ENCODE results near the gene ABHD17C. TPM values are rescaled to one million over a fixed set of nuclear protein-coding genes. Genes with fewer than 3 reads are reported as not detected.

ABHD17C gene
- total RNA-seq, 1 experiment from 2014 or later, result 10.3 TPM

GRCh38 chr15:80745888-80746287 lies 50.8 kb downstream of the ABHD17C start:
- Histone ChIP-seq H3K9me2 (replicated peaks; ENCODE audit: low read length) (no peaks in the 10 kb centered on the region), H2AFZ (ENCODE audit: low read length) (no peak overlapping the region), H3K27ac (ENCODE audit: low read length) (peak overlapping the region; percentile 91), H3K4me1 (ENCODE audit: insufficient read depth, low read length) (peaks cover 56% of the 10 kb centered on the region), H3K9me3 (ENCODE audit: low read length) (no peaks in the 10 kb centered on the region), H3K9ac (ENCODE audit: low read length) (peak overlapping the region; percentile 70; the same call in 1 of the 2 replicates), H3K4me2 (ENCODE audit: low read length) (no peak overlapping the region), H3K27me3 (ENCODE audit: low read length) (no peaks in the 10 kb centered on the region), H3K4me3 (ENCODE audit: low read length) (no peak overlapping the region), H3K79me2 (ENCODE audit: low read length) (peaks cover 80% of the 10 kb centered on the region), H3F3A (ENCODE audit: low read length, unreplicated experiment) (no peaks in the 10 kb centered on the region), H3K36me3 (ENCODE audit: low read depth, low read length) (peaks cover 3% of the 10 kb centered on the region; the same call in 1 of the 2 replicates), H4K20me1 (ENCODE audit: low read length) (no peaks in the 10 kb centered on the region)
- DNase-seq (no peak), ATAC-seq (no peak)
- no TSS peak for BruUV-seq (replicated peaks)
- CTCF ChIA-PET, result no interaction called here
- intact Hi-C loops (cut with micrococcal nuclease), result loop anchor here (10.0 kb wide), 1 partner anchor 161 kb away; no protein-coding TSS in a partner anchor
- POLR2A ChIA-PET (ENCODE audit: unreplicated experiment), result no interaction called here
- TF ChIP-seq CTCF (conservative IDR thresholded peaks at IDR 0.05; ENCODE audit: low read depth, low read length), result no peak
- TF ChIP-seq EZH2 (IDR thresholded peaks at IDR 0.05; ENCODE audit: low read length, unreplicated experiment), result no peak
- TF ChIP-seq EZH2phosphoT487 (IDR thresholded peaks at IDR 0.05; ENCODE audit: borderline replicate concordance, low read length), result no peak

DNA sequence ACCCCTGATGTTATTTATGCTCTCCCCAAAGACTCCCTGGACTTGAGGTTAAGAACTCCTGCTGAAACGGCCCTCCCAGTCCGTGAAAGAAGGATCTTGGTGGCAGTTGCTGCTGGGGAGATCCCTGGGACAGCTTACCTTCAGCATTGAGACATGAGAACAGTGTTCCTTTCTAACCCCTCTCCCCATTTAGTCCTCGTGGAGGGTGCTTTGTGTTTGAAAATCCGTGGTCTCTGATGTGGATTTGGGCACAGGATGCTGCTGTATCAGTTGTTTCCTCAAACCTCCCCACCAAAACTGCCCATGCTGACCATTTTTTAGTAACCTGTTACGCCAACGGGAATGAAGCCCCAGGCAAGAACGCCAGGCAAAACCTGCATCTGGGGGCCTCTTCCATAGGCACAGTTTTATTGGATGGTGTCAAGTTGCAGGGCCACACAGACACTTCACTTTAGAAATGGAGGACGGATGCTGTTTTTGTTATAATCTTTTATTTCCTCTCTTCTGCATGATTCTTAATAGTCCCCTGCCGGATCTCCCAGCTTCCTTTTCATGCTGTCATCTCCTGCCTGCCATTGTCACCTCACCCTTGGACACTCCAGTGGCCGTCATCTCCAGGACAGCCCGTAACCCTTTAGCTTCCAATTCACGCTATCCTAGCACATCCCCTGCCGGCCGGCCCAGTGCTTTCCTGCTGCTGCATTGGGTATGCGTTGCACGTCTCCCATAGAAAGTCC lies 52.4 kb downstream of the ABHD17C start:
- TF ChIP-seq EZH2 (IDR thresholded peaks at IDR 0.05; ENCODE audit: low read length, unreplicated experiment) (no peak), CTCF (conservative IDR thresholded peaks at IDR 0.05; ENCODE audit: low read depth, low read length) (no peak), EZH2phosphoT487 (IDR thresholded peaks at IDR 0.05; ENCODE audit: borderline replicate concordance, low read length) (no peak)
- Histone ChIP-seq H3K9me2 (replicated peaks; ENCODE audit: low read length) (no peaks in the 10 kb centered on the region), H4K20me1 (ENCODE audit: low read length) (no peaks in the 10 kb centered on the region), H3K4me3 (ENCODE audit: low read length) (no peak overlapping the region), H3K36me3 (ENCODE audit: low read depth, low read length) (peaks cover 8% of the 10 kb centered on the region; the same call in 1 of the 2 replicates), H3K27ac (ENCODE audit: low read length) (0 out of 2 replicates have a peak overlapping the region, but pooled peaks have one; percentile 88), H3K4me1 (ENCODE audit: insufficient read depth, low read length) (peaks cover 53% of the 10 kb centered on the region), H3K79me2 (ENCODE audit: low read length) (peaks cover 64% of the 10 kb centered on the region), H3K27me3 (ENCODE audit: low read length) (no peaks in the 10 kb centered on the region), H3K9me3 (ENCODE audit: low read length) (no peaks in the 10 kb centered on the region), H3K4me2 (ENCODE audit: low read length) (no peak overlapping the region), H3K9ac (ENCODE audit: low read length) (no peak overlapping the region), H3F3A (ENCODE audit: low read length, unreplicated experiment) (no peaks in the 10 kb centered on the region), H2AFZ (ENCODE audit: low read length) (no peak overlapping the region)
- ATAC-seq (no peak), DNase-seq (no peak)
- intact Hi-C loops (cut with micrococcal nuclease), result loop anchor here (2.0 to 10.0 kb wide), 2 partner anchors 51 to 163 kb away; no protein-coding TSS in a partner anchor
- ChIA-PET POLR2A (ENCODE audit: unreplicated experiment) (no interaction called here), CTCF (no interaction called here)
- no TSS peak for BruUV-seq (replicated peaks)

GRCh38 chr15:80749589-80749988 lies 54.5 kb downstream of the ABHD17C start:
- DNase-seq (peak; percentile 96), ATAC-seq (peak; percentile 97)
- no peaks in the 10 kb centered on the region for H3K9me3 ChIP-seq (ENCODE audit: low read length)
- peaks cover 32% of the 10 kb centered on the region for H3K4me1 ChIP-seq (ENCODE audit: insufficient read depth, low read length)
- no peaks in the 10 kb centered on the region for H3K27me3 ChIP-seq (ENCODE audit: low read length)
- peaks cover 14% of the 10 kb centered on the region for H3K36me3 ChIP-seq (ENCODE audit: low read depth, low read length)
- BruUV-seq (replicated peaks), result no TSS peak
- H3K4me2 ChIP-seq (ENCODE audit: low read length), result peak overlapping the region; percentile 62
- peak overlapping the region; percentile 8; the same call in 1 of the 2 replicates for H3K4me3 ChIP-seq (ENCODE audit: low read length)
- TF ChIP-seq EZH2phosphoT487 (IDR thresholded peaks at IDR 0.05; ENCODE audit: borderline replicate concordance, low read length) (peak; percentile 86), CTCF (conservative IDR thresholded peaks at IDR 0.05; ENCODE audit: low read depth, low read length) (no peak; the same call in 1 of the 2 replicates)
- peaks cover 50% of the 10 kb centered on the region for H3K79me2 ChIP-seq (ENCODE audit: low read length)
- H4K20me1 ChIP-seq (ENCODE audit: low read length), result no peaks in the 10 kb centered on the region
- H3K9me2 ChIP-seq (replicated peaks; ENCODE audit: low read length), result no peaks in the 10 kb centered on the region
- peak overlapping the region; percentile 88 for H3K27ac ChIP-seq (ENCODE audit: low read length)
- ChIA-PET POLR2A (ENCODE audit: unreplicated experiment) (interaction anchor here (0.5 to 0.7 kb wide), 2 partner anchors 10 to 789 kb away, joined by 3 read pairs; no protein-coding TSS in a partner anchor), CTCF (interaction anchor here (0.6 to 1.6 kb wide), 4 partner anchors 27 to 182 kb away, joined by 3 to 6 read pairs (median 3); no protein-coding TSS in a partner anchor)
- H3F3A ChIP-seq (ENCODE audit: low read length, unreplicated experiment), result no peaks in the 10 kb centered on the region
- intact Hi-C loops (cut with micrococcal nuclease), result loop anchor here (2.0 to 10.0 kb wide), 2 partner anchors 53 to 165 kb away; no protein-coding TSS in a partner anchor
- peak overlapping the region; percentile 72 for H3K9ac ChIP-seq (ENCODE audit: low read length)
- no peak overlapping the region for H2AFZ ChIP-seq (ENCODE audit: low read length)

All from PC-3 (cell line).